K562 (cell line): ENCODE results near the gene GPR3. TPM values are rescaled to one million over a fixed set of nuclear protein-coding genes. Genes with fewer than 3 reads are reported as not detected.

Experiments used
- DPF2 ChIP-seq: fragments of 450-650 bp; IDR thresholded peaks from 2 replicates; pipeline ENCODE4 v1.6.1; 2016
- NBN ChIP-seq: fragments of 450-650 bp; IDR thresholded peaks from 2 replicates; pipeline ENCODE4 v1.6.1; 2016; ENCODE audit warnings: low read depth, mild to moderate bottlenecking
- RBBP5 ChIP-seq: fragments of 200-600 bp; sonication (generic); IDR thresholded peaks from 2 replicates; pipeline ENCODE4 v1.6.1; 2012; ENCODE audit warnings: borderline replicate concordance, mild to moderate bottlenecking, low read length, control low read depth, inconsistent platforms; ENCODE audit not compliant: insufficient read depth, poor library complexity, severe bottlenecking
- RBM39 ChIP-seq: fragments of 200-400 bp; formaldehyde crosslinking; optimal IDR thresholded peaks from 2 replicates; pipeline ENCODE3; 2018; ENCODE audit warnings: low read depth, low read length
- SREBF1 ChIP-seq: fragments of 150-350 bp; IDR thresholded peaks from 2 replicates; pipeline ENCODE4 v1.6.1; 2014; ENCODE audit warnings: antibody characterized with exemption, low read depth, low read length, borderline replicate concordance
- THRAP3 ChIP-seq: fragments of 450-650 bp; IDR thresholded peaks from 2 replicates; pipeline ENCODE4 v1.6.1; 2016; ENCODE audit warnings: mild to moderate bottlenecking, inconsistent platforms, borderline replicate concordance
- ZEB2 ChIP-seq: fragments of 450-650 bp; IDR thresholded peaks from 2 replicates; pipeline ENCODE4 v1.6.1; 2016
- ZNF184 ChIP-seq: sonication (generic); formaldehyde crosslinking; IDR thresholded peaks from 2 replicates; pipeline ENCODE4 v1.5.0; 2020; ENCODE audit warnings: missing genetic modification reagents
- ZNF584 ChIP-seq: fragments of 200-800 bp; sonication (Bioruptor generic); IDR thresholded peaks from 2 replicates; pipeline ENCODE4 v1.6.1; 2016; ENCODE audit warnings: low read depth, mild to moderate bottlenecking, missing genetic modification characterization, missing compliant biosample characterization
- ZNF696 ChIP-seq: fragments of 250-450 bp; sonication (Bioruptor Pico); conservative IDR thresholded peaks from 2 replicates; pipeline ENCODE4 v1.4.0; 2020; ENCODE audit warnings: mild to moderate bottlenecking, moderate library complexity
- ZNF780A ChIP-seq: fragments of 250-450 bp; sonication (Bioruptor Pico); IDR thresholded peaks from 2 replicates; pipeline ENCODE4 v1.5.0; 2021; ENCODE audit warnings: mild to moderate bottlenecking
- polyA plus RNA-seq, 8 experiments: library from polyadenylated mRNA; depleted of rRNA in 4 of 8; stranded (reverse) in 5 of 8; unstranded in 3 of 8; fragments of >200 nt; fragmentation: Nextera tagmentation in 2 of 8; fragmentation: Illumina TruSeq in 1 of 8; extraction: Ambion mirVana in 2 of 8; extraction: Trizol in 1 of 8; gene quantifications; 2 replicates each; pipeline versions ENCODE4 v1.2.1 to v1.2.3, GENCODE V29; 2011 to 2014; ENCODE audit warnings: inconsistent platforms in 1 of 8, missing spikeins in 1 of 8
- total RNA-seq, 7 experiments: library from RNA; depleted of rRNA in 6 of 7; stranded (reverse); fragments of >200 nt in 6 of 7; fragmentation: Illumina TruSeq in 2 of 7; extraction: Trizol in 2 of 7; gene quantifications; 2 replicates each; pipeline versions ENCODE4 v1.2.1 to v1.2.3, GENCODE V29; 2011 to 2021; ENCODE audit warnings: low replicate concordance in 1 of 7
- TF ChIP-seq, protein P1 (sequence below): fragments of 450-650 bp; IDR thresholded peaks from 2 replicates; pipeline ENCODE4 v1.6.1; 2016; ENCODE audit warnings: mild to moderate bottlenecking, moderate library complexity
- TF ChIP-seq, protein P2 (sequence below): fragments of 450-650 bp; IDR thresholded peaks from 2 replicates; pipeline ENCODE4 v1.6.1; 2016; ENCODE audit warnings: borderline replicate concordance

Gene GPR3
- total and polyA plus RNA-seq, 9 of the 15 experiments (the other 6 are each of a cell fraction or from before 2014, with no cell fraction given): 0.24 to 11.5 (median 3.7) TPM

DNA sequence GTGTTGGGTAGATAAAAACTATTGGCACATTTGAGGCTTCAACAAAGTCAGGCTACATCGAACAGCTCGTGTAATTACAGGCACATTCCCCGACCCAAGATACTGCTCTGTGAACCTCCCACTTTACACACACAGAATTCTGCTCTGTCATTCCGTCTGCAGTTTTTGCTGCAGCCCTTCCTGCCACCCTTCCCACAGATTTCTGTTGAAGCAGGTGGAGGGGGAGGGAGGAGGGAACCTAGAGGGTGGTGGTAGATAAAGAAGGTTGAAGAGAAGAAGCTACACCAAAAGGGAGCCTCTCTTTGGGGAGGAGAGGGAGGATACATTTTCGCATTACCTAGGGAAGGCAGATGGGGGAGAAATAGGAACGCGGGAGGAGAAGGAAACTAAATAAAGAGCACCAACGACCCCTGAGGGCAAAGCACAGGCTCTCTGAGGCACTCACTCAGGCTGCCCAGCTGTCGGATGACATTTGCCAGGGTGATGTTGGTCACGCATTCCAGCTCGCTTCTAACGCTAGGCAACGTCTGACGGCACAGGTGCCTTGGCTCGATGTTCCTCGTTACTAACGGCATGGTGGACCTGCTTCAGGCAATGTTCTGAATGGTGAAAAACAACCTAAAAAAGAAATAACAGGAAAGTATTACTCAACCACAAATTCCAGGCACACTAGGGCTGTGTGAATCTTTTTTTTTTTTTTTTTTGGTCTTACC, 36.0 kb downstream of the GPR3 start (continued):
- TF ChIP-seq, protein P1, sequence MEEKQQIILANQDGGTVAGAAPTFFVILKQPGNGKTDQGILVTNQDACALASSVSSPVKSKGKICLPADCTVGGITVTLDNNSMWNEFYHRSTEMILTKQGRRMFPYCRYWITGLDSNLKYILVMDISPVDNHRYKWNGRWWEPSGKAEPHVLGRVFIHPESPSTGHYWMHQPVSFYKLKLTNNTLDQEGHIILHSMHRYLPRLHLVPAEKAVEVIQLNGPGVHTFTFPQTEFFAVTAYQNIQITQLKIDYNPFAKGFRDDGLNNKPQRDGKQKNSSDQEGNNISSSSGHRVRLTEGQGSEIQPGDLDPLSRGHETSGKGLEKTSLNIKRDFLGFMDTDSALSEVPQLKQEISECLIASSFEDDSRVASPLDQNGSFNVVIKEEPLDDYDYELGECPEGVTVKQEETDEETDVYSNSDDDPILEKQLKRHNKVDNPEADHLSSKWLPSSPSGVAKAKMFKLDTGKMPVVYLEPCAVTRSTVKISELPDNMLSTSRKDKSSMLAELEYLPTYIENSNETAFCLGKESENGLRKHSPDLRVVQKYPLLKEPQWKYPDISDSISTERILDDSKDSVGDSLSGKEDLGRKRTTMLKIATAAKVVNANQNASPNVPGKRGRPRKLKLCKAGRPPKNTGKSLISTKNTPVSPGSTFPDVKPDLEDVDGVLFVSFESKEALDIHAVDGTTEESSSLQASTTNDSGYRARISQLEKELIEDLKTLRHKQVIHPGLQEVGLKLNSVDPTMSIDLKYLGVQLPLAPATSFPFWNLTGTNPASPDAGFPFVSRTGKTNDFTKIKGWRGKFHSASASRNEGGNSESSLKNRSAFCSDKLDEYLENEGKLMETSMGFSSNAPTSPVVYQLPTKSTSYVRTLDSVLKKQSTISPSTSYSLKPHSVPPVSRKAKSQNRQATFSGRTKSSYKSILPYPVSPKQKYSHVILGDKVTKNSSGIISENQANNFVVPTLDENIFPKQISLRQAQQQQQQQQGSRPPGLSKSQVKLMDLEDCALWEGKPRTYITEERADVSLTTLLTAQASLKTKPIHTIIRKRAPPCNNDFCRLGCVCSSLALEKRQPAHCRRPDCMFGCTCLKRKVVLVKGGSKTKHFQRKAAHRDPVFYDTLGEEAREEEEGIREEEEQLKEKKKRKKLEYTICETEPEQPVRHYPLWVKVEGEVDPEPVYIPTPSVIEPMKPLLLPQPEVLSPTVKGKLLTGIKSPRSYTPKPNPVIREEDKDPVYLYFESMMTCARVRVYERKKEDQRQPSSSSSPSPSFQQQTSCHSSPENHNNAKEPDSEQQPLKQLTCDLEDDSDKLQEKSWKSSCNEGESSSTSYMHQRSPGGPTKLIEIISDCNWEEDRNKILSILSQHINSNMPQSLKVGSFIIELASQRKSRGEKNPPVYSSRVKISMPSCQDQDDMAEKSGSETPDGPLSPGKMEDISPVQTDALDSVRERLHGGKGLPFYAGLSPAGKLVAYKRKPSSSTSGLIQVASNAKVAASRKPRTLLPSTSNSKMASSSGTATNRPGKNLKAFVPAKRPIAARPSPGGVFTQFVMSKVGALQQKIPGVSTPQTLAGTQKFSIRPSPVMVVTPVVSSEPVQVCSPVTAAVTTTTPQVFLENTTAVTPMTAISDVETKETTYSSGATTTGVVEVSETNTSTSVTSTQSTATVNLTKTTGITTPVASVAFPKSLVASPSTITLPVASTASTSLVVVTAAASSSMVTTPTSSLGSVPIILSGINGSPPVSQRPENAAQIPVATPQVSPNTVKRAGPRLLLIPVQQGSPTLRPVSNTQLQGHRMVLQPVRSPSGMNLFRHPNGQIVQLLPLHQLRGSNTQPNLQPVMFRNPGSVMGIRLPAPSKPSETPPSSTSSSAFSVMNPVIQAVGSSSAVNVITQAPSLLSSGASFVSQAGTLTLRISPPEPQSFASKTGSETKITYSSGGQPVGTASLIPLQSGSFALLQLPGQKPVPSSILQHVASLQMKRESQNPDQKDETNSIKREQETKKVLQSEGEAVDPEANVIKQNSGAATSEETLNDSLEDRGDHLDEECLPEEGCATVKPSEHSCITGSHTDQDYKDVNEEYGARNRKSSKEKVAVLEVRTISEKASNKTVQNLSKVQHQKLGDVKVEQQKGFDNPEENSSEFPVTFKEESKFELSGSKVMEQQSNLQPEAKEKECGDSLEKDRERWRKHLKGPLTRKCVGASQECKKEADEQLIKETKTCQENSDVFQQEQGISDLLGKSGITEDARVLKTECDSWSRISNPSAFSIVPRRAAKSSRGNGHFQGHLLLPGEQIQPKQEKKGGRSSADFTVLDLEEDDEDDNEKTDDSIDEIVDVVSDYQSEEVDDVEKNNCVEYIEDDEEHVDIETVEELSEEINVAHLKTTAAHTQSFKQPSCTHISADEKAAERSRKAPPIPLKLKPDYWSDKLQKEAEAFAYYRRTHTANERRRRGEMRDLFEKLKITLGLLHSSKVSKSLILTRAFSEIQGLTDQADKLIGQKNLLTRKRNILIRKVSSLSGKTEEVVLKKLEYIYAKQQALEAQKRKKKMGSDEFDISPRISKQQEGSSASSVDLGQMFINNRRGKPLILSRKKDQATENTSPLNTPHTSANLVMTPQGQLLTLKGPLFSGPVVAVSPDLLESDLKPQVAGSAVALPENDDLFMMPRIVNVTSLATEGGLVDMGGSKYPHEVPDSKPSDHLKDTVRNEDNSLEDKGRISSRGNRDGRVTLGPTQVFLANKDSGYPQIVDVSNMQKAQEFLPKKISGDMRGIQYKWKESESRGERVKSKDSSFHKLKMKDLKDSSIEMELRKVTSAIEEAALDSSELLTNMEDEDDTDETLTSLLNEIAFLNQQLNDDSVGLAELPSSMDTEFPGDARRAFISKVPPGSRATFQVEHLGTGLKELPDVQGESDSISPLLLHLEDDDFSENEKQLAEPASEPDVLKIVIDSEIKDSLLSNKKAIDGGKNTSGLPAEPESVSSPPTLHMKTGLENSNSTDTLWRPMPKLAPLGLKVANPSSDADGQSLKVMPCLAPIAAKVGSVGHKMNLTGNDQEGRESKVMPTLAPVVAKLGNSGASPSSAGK: peak; percentile 79; the same call in 1 of the 2 replicates
- TF ChIP-seq NBN (peak; percentile 96), ZNF184 (CRISPR knock-in tag) (no peak), ZNF584 (CRISPR knock-in tag) (no peak), THRAP3 (no peak), RBBP5 (no peak), ZNF696 (CRISPR knock-in tag) (no peak), DPF2 (peak; percentile 95), RBM39 (no peak), SREBF1 (no peak), ZNF780A (no peak), ZEB2 (peak; percentile 95)
- TF ChIP-seq, protein P2, sequence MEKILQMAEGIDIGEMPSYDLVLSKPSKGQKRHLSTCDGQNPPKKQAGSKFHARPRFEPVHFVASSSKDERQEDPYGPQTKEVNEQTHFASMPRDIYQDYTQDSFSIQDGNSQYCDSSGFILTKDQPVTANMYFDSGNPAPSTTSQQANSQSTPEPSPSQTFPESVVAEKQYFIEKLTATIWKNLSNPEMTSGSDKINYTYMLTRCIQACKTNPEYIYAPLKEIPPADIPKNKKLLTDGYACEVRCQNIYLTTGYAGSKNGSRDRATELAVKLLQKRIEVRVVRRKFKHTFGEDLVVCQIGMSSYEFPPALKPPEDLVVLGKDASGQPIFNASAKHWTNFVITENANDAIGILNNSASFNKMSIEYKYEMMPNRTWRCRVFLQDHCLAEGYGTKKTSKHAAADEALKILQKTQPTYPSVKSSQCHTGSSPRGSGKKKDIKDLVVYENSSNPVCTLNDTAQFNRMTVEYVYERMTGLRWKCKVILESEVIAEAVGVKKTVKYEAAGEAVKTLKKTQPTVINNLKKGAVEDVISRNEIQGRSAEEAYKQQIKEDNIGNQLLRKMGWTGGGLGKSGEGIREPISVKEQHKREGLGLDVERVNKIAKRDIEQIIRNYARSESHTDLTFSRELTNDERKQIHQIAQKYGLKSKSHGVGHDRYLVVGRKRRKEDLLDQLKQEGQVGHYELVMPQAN: peak; percentile 60; the same call in 1 of the 2 replicates
